Testis (tissue), 2 donors: ENCODE data around the gene TTLL9.

Source experiments
- CTCF ChIP-seq, 3 experiments: fragments of 450-650 bp in 2 of 3; fragments of 200-600 bp in 1 of 3; sonication (generic) in 1 of 3; IDR thresholded peaks; one replicate each; pipeline ENCODE4 v1.5.1; 2016 to 2019; ENCODE audit warnings: antibody characterized with exemption in 3 of 3, mild to moderate bottlenecking in 2 of 3, moderate library complexity in 1 of 3
- POLR2A ChIP-seq: fragments of 450-650 bp; IDR thresholded peaks from one replicate; pipeline ENCODE4 v1.6.1; 2017; ENCODE audit warnings: antibody characterized with exemption, mild to moderate bottlenecking, moderate library complexity

- TF ChIP-seq CTCF (IDR thresholded peaks at IDR 0.05) (no peak), POLR2A (no peak)
These were observed 21.0 kb upstream of the TTLL9 start for GRCh38 chr20:31849306-31849930.
